GM21576 (cell line): ENCODE results near the gene NARF.
"Not testable (repeated sequence)": the region's sequence is repeated elsewhere in the genome, so short reads cannot be mapped to it uniquely, and the experiment has no call there.

Source experiments
- ATAC-seq: cut with Tn5 transposase; IDR thresholded peaks from one replicate; pipeline ENCODE4 v1.9.1; 2021; ENCODE audit warnings: mild to moderate bottlenecking, moderate library complexity; ENCODE audit not compliant: unreplicated experiment

NARF gene

DNA sequence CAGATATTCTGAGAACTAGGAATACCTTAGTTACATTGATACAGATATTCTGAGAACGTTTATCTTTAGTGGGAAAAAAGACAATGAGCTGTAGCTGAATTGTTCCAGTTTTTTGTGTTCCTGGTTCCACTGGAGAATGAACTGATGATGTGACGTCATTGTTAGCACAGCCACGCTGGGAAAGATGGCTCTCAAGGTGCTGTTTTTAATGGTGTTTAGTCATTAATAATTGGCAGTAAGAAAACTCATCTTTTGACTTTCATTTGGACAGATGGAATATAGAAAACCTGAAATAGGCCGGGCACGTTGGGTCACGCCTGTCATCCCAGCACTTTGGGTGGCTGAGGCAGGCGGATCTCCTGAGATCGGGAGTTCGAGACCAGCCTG lies 71.4 kb downstream of the NARF start:
- ATAC-seq, result no peak

DNA sequence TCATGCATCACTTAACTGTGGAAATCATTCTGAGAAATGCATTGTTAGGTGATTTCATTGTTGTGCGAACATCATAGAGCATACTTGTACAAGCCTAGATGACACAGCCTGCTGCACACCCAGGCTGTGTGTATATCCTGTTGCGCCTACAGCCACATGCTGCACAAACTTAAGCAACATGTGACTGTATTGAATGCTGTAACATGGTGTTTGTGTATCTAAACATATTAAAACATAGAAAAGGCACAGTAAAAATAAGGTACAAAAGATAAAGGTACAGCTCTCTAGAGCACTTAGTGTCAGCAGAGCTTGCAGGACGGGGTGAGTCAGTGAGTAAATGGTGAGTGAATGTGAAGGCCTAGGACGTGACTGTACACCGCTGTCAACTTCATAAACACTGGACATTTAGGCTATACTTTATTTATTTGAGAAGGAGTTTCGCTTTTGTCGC lies 72.9 kb downstream of the NARF start:
- no peak for ATAC-seq

DNA sequence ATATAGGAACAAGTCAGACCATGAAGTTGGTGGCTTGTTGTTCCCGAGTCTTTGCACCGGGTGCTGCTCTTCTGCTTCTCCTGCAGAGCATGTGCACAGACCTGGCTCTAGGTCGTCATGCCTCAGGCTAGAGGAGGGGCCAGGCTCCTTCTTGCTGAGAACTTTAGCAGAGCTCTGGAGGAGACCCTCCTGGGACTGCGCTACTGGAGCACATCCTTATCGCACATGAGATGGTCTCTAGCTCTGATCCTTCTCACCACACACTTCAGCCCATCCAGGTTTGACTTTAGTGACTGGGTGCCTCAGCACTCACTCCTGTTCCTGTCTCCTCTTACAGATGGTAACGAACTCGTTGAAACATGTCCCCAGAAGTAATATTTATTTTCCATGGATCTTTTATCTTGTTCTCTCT lies 75.9 kb downstream of the NARF start:
- no peak for ATAC-seq

GRCh38 chr17:82536512-82537201 lies 78.1 kb downstream of the NARF start:
- no peak for ATAC-seq

GRCh38 chr17:82537228-82537627 lies 78.7 kb downstream of the NARF start:
- ATAC-seq, result not testable (repeated sequence)

GRCh38 chr17:82539076-82539475 lies 80.5 kb downstream of the NARF start:
- ATAC-seq, result not testable (repeated sequence)
